ENCODE results near the gene TUBGCP2.
"Not testable (repeated sequence)": the region's sequence is repeated elsewhere in the genome, so short reads cannot be mapped to it uniquely, and the experiment has no call there.

Gene TUBGCP2

GRCh38 chr10:133325440-133326222, 17.0 kb upstream of the TUBGCP2 start:
- CTCF ChIA-PET, result no interaction called here
- TF ChIP-seq PKNOX1 (IDR thresholded peaks at IDR 0.05), result no peak
- no peak for TF ChIP-seq FOXK2 (IDR thresholded peaks at IDR 0.05)
- TF ChIP-seq TARDBP (IDR thresholded peaks at IDR 0.05), result no peak
- TF ChIP-seq ARNT (IDR thresholded peaks at IDR 0.05), result no peak
- TF ChIP-seq FOXA1 (IDR thresholded peaks at IDR 0.05), result no peak
- no peak for TF ChIP-seq FOXM1 (IDR thresholded peaks at IDR 0.05; ENCODE audit: borderline replicate concordance)
- no peak for TF ChIP-seq ELF4 (IDR thresholded peaks at IDR 0.05)
- TF ChIP-seq SUZ12 (IDR thresholded peaks at IDR 0.05), result no peak
- TF ChIP-seq SP1 (IDR thresholded peaks at IDR 0.05), result no peak
- no peak for TF ChIP-seq L3MBTL2 (conservative IDR thresholded peaks at IDR 0.05)
- TF ChIP-seq BHLHE40 (IDR thresholded peaks at IDR 0.05; ENCODE audit: borderline replicate concordance), result no peak
- no peak for TF ChIP-seq ZNF384 (IDR thresholded peaks at IDR 0.05)
- TF ChIP-seq NFRKB (IDR thresholded peaks at IDR 0.05), result no peak
- TF ChIP-seq HDGF (IDR thresholded peaks at IDR 0.05; ENCODE audit: borderline replicate concordance), result no peak
- TF ChIP-seq LEF1 (IDR thresholded peaks at IDR 0.05; ENCODE audit: borderline replicate concordance), result no peak
- TF ChIP-seq CTBP1 (IDR thresholded peaks at IDR 0.05; ENCODE audit: borderline replicate concordance), result no peak
- POLR2A ChIA-PET, result no interaction called here
- DNase-seq (ENCODE audit: extremely low spot score), result no peak

DNA sequence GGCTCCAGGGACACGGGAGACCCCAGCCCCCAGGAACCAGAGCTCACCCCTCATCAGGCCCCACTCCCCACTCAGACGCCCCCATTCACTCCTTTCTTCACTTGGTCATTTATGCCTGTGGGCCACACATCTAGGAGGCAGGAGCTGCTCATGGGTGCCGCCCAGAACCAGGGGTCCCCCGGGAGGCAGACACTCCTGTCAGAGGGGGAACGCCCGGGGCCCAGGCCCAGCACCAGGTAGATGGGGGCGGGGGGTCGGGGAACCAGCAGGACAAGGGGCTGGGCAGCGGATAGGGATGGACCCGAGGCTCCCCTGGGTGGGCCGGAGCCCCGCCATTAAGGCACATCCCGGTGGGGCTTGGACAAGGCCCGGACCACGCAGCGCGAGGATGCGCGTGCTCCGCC, 16.2 kb upstream of the TUBGCP2 start:
- TF ChIP-seq FOXA1 (IDR thresholded peaks at IDR 0.05) (no peak), FOXK2 (IDR thresholded peaks at IDR 0.05) (no peak), CTBP1 (IDR thresholded peaks at IDR 0.05; ENCODE audit: borderline replicate concordance) (no peak), LEF1 (IDR thresholded peaks at IDR 0.05; ENCODE audit: borderline replicate concordance) (no peak), ARNT (IDR thresholded peaks at IDR 0.05) (no peak), ZNF384 (IDR thresholded peaks at IDR 0.05) (no peak), L3MBTL2 (conservative IDR thresholded peaks at IDR 0.05) (no peak), NFRKB (IDR thresholded peaks at IDR 0.05) (no peak), HDGF (IDR thresholded peaks at IDR 0.05; ENCODE audit: borderline replicate concordance) (no peak), FOXM1 (IDR thresholded peaks at IDR 0.05; ENCODE audit: borderline replicate concordance) (no peak), SP1 (IDR thresholded peaks at IDR 0.05) (no peak), BHLHE40 (IDR thresholded peaks at IDR 0.05; ENCODE audit: borderline replicate concordance) (no peak), SUZ12 (IDR thresholded peaks at IDR 0.05) (no peak), ELF4 (IDR thresholded peaks at IDR 0.05) (no peak), PKNOX1 (IDR thresholded peaks at IDR 0.05) (no peak), TARDBP (IDR thresholded peaks at IDR 0.05) (no peak)
- DNase-seq (ENCODE audit: extremely low spot score), result no peak
- ChIA-PET POLR2A (interaction anchor here (0.6 to 1.4 kb wide), 5 partner anchors 9 to 50 kb away, joined by 3 to 5 read pairs (median 4); partner anchors contain the start of gene FUOM), CTCF (no interaction called here)

GRCh38 chr10:133324198-133324792, 15.6 kb upstream of the TUBGCP2 start:
- POLR2A ChIA-PET, result interaction anchor here (0.6 to 1.4 kb wide), 6 partner anchors 9 to 53 kb away, joined by 3 to 5 read pairs (median 4); partner anchors contain the start of gene FUOM
- CTCF ChIA-PET, result interaction anchor here (1.0 kb wide), 1 partner anchor 180 kb away, joined by 5 read pairs; no protein-coding TSS in a partner anchor
- DNase-seq (ENCODE audit: extremely low spot score), result peak; percentile 79
- no peak for TF ChIP-seq FOXK2 (IDR thresholded peaks at IDR 0.05)
- TF ChIP-seq FOXM1 (IDR thresholded peaks at IDR 0.05; ENCODE audit: borderline replicate concordance), result no peak
- no peak for TF ChIP-seq LEF1 (IDR thresholded peaks at IDR 0.05; ENCODE audit: borderline replicate concordance)
- TF ChIP-seq PKNOX1 (IDR thresholded peaks at IDR 0.05), result no peak
- no peak for TF ChIP-seq CTBP1 (IDR thresholded peaks at IDR 0.05; ENCODE audit: borderline replicate concordance)
- no peak for TF ChIP-seq L3MBTL2 (conservative IDR thresholded peaks at IDR 0.05)
- no peak for TF ChIP-seq ARNT (IDR thresholded peaks at IDR 0.05)

GRCh38 chr10:133322064-133322709, 13.5 kb upstream of the TUBGCP2 start:
- CTCF ChIA-PET; POLR2A ChIA-PET; DNase-seq (ENCODE audit: extremely low spot score): not testable (repeated sequence)

GRCh38 chr10:133320852-133321422, 12.3 kb upstream of the TUBGCP2 start:
- CTCF ChIA-PET, result interaction anchor here (1.0 kb wide), 1 partner anchor 8 kb away, joined by 3 read pairs; no protein-coding TSS in a partner anchor
- POLR2A ChIA-PET; DNase-seq (ENCODE audit: extremely low spot score): not testable (repeated sequence)
